Measurements from ENCODE around the gene ZDHHC17.

DNA sequence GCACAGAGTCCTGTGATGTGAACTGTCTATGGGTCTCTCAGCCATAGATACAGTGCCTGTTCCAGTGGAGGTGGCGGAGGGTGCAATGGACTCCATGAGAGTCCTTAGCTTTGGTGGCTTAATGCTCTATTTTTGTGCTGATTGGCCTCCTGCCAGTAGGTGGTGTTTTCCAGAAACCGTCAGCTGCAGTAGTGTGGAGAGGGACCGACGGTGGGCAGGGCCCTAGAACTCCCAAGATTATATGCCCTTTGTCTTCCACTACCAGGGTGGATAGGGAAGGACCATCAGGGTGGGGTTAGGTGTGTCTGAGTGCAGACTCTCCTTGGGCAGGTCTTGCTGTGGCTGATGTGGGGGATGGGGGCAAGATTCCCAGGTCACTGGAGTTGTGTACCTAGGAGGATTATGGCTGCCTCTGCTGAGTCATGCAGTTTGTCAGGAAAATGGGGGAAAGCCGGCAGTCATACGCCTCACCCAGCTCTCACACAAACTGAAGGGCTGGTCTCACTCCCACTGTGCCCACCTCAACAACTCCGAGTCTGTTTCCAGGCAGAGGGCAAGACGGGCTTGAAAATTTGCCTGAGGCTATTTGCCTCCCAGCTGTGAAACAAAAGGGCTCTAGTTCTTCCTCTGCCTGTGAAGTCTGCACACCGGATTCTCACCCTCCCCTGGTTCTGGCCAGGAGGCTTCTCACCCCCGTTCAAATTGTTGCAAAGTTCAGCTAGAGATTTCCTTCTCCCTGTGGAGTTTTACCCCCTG, 24.9 kb upstream of the ZDHHC17 start:
- TF ChIP-seq POLR2AphosphoS5 (IDR thresholded peaks at IDR 0.05; ENCODE audit: borderline replicate concordance, low read depth, low read length) (no peak), EZH2 (IDR thresholded peaks at IDR 0.05) (no peak), FOXP2 (optimal IDR thresholded peaks at IDR 0.05; ENCODE audit: control extremely low read depth, extremely low read length, insufficient read depth) (no peak)
